Right renal cortex interstitium (tissue), 3 donors: Measurements from ENCODE around the gene DPYSL5. TPM values are rescaled to one million over a fixed set of nuclear protein-coding genes. Genes with fewer than 3 reads are reported as not detected.

Experiments used
- DNase-seq, 3 donors: peaks; one replicate each; pipeline ENCODE4 v3.0.0-alpha.2; 2013; ENCODE audit warnings: low read depth in 3 of 3, low spot score in 2 of 3
- polyA plus RNA-seq, 3 donors: library from polyadenylated mRNA; unstranded; fragments of 120-200 nt; gene quantifications; one replicate each; pipeline ENCODE4 v1.2.1, GENCODE V29; 2013; ENCODE audit not compliant: insufficient read length in 3 of 3

DPYSL5 gene
- polyA plus RNA-seq, 3 donors = 4.9 to 5.5 (median 5.0) TPM

DNA sequence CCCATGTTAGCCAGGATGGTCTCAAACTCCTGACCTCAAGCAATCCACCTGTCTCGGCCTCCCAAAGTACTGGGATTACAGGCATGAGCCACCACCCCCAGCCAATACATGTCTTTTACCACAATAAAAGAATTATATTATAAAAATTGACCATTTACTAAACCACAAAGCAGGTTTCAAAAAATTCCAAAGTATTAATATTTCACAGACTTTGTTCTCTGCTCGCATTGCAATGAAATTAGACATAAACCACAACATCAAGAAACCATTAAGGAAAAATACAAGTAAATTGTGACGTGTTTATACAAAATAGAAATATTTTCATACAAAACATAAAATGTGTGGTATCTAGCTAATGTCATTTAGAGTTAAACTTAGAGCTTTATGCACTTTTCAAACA lies 109.1 kb downstream of the DPYSL5 start:
- no peak for DNase-seq

GRCh38 chr2:26957534-26957933 lies 109.6 kb downstream of the DPYSL5 start:
- DNase-seq = no peak

DNA sequence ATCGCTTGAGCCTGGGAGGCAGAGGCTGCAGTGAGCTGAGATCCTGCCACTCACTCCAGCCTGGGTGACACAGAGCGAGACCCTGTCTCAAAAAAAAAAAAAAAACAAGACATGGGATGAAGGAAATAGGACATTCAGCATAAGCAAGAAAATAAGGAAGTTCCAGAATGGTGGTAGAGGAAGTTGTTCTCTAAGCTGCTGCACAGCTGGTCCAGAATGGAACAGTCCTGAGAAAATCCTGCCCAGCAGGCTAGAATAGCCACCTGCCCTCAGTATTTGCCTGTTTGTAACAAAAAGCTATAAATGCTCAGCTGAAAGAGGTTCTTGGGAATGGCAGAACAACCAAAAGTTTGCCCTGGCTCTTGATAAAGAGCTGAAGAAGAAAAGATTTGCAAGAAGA lies 111.4 kb downstream of the DPYSL5 start:
- no peak for DNase-seq

- DNase-seq = no peak
Observed at GRCh38 chr2:26964446-26965130, 116.7 kb downstream of the DPYSL5 start.

DNA sequence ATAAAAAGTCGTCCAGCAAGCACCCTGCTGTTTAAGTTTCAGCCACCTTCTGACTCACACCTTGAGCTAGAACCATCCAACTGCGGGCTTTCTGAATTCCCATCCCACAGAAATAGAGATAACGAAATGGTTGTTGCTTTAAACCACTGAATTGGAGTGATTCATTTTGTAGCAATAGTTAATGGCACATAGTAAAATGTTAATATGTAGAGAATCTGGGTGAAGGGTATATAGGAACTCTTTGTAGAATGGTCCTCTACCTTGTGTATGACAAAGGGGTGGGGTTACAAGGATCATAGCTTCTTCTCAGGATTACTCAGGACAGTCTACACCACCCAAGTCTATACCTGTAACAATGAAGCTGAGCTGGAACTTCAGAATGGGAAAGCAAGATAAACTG lies 120.1 kb downstream of the DPYSL5 start:
- DNase-seq = no peak

GRCh38 chr2:26969077-26969844 lies 121.3 kb downstream of the DPYSL5 start:
- DNase-seq = no peak

DNA sequence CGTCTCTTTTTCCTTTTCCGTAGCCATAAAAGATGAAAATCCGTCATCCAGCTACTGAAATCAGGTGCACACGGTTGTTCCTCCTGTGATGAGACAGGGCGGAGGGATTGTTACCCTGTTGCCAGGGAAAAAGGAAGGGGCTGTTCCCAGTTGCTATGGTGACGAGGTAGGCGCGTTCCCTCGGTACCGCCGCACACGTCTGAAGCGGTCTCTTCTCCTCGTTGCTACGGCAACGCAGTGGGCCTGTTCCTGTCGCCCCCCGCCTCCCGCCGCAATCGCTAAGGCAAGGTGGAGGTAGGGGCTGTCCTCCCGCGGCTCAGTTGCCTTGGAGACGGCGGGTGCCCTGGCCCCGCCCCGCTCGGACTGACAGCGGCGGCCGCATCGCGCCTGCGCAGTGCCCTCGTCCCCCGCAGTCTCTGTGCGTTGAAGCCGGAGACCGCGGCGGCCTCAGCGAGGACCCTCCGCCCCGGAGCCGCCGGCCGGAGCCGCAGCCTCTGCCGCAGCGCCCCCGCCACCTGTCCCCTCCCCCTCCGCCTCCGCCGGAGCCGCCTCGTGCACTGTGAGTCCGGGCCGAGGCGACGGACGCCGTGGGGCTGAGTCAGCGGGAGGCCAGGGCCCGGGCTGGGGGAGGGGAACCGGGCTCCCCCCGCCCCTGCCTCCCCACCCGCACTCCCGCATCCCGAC lies 122.5 kb downstream of the DPYSL5 start, which contains the start of gene MAPRE3:
Gene MAPRE3 (plus strand): TSS at position 394 of the 684 bp plus-strand sequence. CDS start 51,582 bp downstream, outside the sequence.
- DNase-seq = peak; percentile 58 to 61 (median 60)

- no peak for DNase-seq
Observed at GRCh38 chr2:26970928-26971627, 123.1 kb downstream of the DPYSL5 start.

DNA sequence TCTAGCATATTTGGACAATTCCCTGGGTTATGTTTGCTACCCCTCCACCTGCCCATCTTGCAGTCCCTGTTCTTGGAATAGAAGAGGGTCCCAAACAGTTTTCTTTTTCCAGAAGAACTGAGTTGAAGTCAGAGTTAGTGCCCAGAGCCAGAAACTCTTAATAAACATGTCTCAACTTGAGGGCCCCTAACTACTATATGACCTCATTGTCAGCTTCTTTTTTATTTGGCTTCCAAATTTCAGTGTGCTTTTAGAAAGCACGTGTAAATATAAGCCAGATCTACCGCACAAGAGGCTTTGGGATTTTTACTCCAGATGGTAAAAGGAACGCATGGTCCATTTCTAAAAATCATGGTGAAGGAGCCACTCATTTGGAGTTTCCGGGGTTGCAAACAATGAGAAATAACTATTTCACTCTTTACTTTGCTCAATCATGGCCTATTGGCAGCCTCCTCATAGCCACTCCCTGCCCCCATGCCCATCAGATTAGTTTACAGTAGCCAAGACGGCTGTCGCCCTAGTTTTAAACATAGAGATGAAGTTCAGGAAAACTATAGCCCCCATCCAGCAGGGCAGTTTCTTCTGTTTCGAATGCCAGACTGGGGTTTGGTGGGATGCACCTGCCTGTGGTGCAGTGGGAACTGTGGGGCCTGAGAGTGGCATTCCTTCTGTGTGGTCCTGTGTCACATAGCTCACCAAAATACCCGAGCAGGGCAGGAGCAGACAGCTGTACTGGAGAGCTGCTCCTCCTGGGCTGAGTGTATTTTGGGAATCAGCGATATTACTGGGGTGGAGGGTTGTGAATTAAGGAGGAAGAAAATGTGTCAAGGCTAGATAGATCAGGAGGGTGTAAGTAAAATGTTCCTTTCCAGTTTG lies 124.2 kb downstream of the DPYSL5 start:
- no peak for DNase-seq

- no peak for DNase-seq
Observed at GRCh38 chr2:26974352-26974751, 126.4 kb downstream of the DPYSL5 start.

GRCh38 chr2:26975102-26975501 lies 127.2 kb downstream of the DPYSL5 start:
- no peak for DNase-seq

GRCh38 chr2:26975656-26976055 lies 127.7 kb downstream of the DPYSL5 start:
- no peak for DNase-seq

- no peak for DNase-seq
Observed at GRCh38 chr2:26976237-26976636, 128.3 kb downstream of the DPYSL5 start.

- no peak for DNase-seq
Observed at GRCh38 chr2:26977012-26977411, 129.1 kb downstream of the DPYSL5 start.

- DNase-seq = no peak
Observed at GRCh38 chr2:26978061-26978596, 130.2 kb downstream of the DPYSL5 start.

- no peak for DNase-seq
Observed at GRCh38 chr2:26979741-26980140, 131.8 kb downstream of the DPYSL5 start.

GRCh38 chr2:26980971-26981370 lies 133.0 kb downstream of the DPYSL5 start:
- DNase-seq = no peak

DNA sequence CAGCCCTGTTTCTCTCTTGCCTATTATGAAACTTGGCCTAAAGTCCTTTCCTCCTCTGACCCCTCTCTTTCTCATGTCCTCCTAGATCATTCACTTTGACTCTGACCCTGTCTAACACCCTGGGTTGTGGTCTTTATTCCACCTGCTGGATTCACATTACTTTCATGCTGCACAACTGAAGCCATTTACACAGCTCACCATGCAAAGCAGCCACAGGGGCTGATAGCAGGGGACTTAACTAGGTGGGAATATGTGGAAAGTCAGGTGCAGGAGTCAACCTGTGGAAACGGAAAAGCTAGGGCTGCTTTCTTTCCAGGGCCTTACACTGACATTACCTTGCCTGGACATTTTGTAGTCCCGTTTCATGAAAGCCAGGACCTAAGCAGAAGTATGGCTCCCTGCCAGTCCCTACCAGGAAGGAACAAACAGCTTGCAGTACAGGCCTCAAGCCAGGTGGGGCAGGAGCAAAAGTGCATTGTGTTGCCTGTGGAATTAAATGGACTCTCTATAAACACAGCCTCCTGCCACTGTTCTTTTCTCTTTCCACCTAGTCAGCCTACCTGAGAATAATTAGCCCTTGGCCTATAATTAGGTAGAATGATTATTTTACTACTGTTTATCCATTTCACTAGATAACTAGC lies 134.3 kb downstream of the DPYSL5 start:
- no peak for DNase-seq

DNA sequence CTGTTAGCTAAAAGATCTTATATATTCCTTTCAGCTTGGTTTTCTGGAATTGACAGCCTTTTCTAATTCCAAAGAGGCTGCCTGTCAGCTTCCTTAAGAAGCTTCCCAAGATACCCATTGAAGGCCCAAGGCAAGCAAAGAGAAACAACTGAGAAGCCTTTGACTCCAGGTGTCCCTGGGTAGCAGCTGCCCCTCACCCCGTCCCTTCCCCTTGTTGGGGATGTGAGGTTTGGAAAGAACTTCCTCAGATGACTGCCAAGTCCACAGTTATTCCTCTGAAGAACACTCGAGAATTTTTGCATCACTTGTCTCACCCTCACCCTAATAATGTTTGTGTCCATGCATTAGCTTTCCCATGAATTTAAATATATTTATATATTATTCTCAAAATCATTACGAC lies 135.8 kb downstream of the DPYSL5 start:
- DNase-seq = no peak
